Caki2 (cell line): ENCODE measurements around the gene GRK4. TPM values are rescaled to one million over a fixed set of nuclear protein-coding genes. Genes with fewer than 3 reads are reported as not detected.
"Not testable (repeated sequence)": the region's sequence is repeated elsewhere in the genome, so short reads cannot be mapped to it uniquely, and the experiment has no call there.

Source experiments
- DNase-seq: peaks from one replicate; pipeline ENCODE4 v3.0.0-alpha.2; 2015; ENCODE audit warnings: low read depth
- in situ Hi-C: cut with HindIII; loops from 2 replicates; pipeline ENCODE4 v1.10.0; 2016; ENCODE audit warnings: low sequenced_read_pairs, low pct_unique_long_range_greater_than_20kb, mixed read lengths
- total RNA-seq: library from RNA; depleted of rRNA; stranded (reverse); fragments of >200 nt; shearing (Covaris generic); gene quantifications from 2 replicates; pipeline ENCODE4 v1.2.3, GENCODE V29; 2014; ENCODE audit warnings: low replicate concordance

Gene GRK4
- total RNA-seq, 1 experiment from 2014 or later, result 1.3 TPM

- no peak for DNase-seq
- in situ Hi-C loops, result no loop called here
Measured at GRCh38 chr4:3044870-3045819, 81.8 kb downstream of the GRK4 start.

GRCh38 chr4:3046162-3046561, 82.8 kb downstream of the GRK4 start:
- DNase-seq, result no peak
- in situ Hi-C loops, result no loop called here

- no peak for DNase-seq
- in situ Hi-C loops, result no loop called here
Measured at GRCh38 chr4:3046623-3047022, 83.3 kb downstream of the GRK4 start.

DNA sequence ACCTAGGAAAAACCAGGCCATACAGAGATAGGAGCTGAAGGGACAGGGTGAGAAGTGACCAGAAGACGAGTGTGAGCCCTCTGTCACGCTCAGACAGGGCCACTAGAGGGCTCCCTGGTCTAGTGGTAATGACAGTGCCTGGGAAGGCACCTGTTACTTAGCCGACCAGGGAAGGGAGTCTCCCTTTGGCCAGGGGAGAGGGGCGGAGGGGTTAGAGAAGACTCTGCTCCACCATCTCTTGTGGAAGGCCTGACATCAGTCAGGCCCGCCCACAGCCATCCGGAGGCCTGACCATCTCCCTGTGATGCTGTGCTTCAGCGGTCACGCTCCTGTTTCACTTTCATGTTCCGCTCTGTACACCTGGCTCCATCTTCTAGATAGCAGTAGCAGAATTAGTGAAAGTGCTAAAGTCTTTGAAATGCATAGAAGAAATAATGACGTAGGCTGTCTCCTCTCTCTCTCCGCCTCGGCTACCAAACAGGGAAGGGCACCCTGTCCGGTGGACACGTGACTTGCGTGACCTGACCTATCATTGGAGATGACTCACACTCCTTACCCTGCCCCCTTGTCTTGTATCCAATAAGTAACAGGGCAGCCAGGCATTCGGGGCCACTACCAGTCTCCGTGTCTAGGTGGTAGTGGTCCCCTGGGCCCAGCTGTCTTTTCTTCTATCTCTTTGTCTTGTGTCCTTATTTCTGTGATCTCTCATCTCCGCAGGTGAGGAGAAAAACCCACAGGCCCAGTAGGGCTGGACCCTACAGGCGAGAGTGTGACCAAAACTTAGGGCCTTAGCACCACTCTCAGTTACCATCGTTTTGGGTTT, 84.3 kb downstream of the GRK4 start:
- DNase-seq, result peak; percentile 77

DNA sequence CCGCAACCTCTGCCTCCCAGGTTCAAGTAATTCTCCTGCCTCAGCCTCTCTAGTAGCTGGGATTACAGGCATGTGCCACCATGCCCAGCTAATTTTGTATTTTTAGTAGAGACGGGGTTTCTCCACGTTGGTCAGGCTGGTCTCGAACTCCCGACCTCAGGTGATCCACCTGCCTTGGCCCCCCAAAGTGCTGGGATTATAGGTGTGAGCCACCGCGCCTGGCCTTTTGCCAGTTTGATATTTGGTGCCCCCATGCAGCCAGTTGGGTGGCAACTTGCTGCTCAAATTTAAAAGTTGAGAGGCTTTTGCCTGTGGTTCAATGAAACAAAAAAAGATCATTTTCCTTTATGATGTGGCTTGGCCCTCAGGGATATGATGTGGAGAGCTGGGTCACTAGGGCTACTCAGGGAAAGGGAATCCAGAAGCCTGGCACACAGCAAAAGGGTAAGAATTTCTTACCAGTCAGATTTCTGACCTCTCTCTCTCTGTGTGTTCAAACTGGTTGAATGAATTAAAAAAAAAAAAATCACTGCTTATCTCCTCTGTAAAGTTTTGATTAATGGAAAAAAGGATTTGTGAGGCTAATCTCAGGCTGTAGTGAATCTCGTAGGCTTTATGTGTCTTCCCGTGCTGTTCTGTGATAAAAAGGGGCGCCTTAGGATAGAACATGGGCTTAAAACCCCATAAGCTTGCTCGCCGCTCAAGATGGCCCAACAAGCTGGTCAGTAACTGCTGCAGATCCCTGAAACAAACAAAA, 87.9 kb downstream of the GRK4 start:
- DNase-seq, in situ Hi-C loops: not testable (repeated sequence)

More for the DNA sequence above, 84.3 kb downstream of the GRK4 start:
- in situ Hi-C loops, result no loop called here

- in situ Hi-C loops, result no loop called here
- DNase-seq, result no peak
Measured at GRCh38 chr4:3054169-3054759, 90.9 kb downstream of the GRK4 start.

- in situ Hi-C loops, result no loop called here
Measured at GRCh38 chr4:3059943-3060342, 96.6 kb downstream of the GRK4 start.

GRCh38 chr4:3060946-3061345, 97.6 kb downstream of the GRK4 start:
- no peak for DNase-seq
- in situ Hi-C loops, result no loop called here

More at GRCh38 chr4:3059943-3060342, 96.6 kb downstream of the GRK4 start:
- no peak for DNase-seq

- DNase-seq, result no peak
Measured at GRCh38 chr4:3062471-3062870, 99.1 kb downstream of the GRK4 start.

DNA sequence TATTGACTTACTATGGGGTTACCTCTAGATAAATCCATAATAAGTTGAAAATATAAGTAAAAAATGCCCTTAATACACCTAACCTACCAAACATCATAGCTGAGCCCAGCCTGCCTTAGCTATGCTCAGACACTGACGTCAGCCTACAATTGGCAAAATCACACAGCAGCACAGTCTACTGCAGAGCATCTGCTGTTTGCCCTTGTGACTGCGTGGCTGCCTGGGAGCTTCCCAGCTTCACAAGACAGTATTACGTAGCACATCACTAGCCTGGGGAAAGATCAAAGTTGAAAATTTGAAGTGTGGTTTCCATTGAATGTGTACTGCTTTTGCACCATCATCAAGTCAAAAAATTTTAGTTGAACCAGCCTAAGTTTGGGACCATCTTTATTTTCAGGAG, 102.2 kb downstream of the GRK4 start:
- no peak for DNase-seq
- in situ Hi-C loops, result no loop called here

More at GRCh38 chr4:3062471-3062870, 99.1 kb downstream of the GRK4 start:
- in situ Hi-C loops, result no loop called here

GRCh38 chr4:3066836-3067400, 103.5 kb downstream of the GRK4 start:
- in situ Hi-C loops, result no loop called here
- DNase-seq, result no peak

- DNase-seq, result no peak
- in situ Hi-C loops, result no loop called here
Measured at GRCh38 chr4:3067473-3068001, 104.2 kb downstream of the GRK4 start.

GRCh38 chr4:3069661-3070199, 106.4 kb downstream of the GRK4 start:
- DNase-seq, result no peak
- in situ Hi-C loops, result no loop called here

- no peak for DNase-seq
- in situ Hi-C loops, result no loop called here
Measured at GRCh38 chr4:3070709-3071500, 107.5 kb downstream of the GRK4 start.

DNA sequence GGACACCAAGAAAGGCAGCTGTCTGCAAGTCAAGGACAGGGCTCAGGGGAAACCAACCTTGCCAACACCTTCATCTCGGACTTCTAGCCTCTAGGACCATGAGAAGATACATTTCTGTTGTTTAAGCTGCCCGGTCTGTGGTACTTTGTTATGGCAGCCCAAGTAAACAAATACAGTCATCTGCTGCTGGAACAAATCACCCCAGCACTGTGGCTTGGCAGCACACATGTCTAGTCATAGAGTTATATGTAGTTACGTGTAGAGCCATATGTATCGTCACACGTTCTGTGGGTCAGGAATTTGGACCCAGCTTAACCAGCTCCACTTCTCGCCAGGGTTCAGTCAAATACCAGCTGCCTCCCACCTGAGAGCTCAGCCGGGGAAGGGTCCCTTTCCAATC, 108.4 kb downstream of the GRK4 start:
- DNase-seq, result no peak
- in situ Hi-C loops, result no loop called here

GRCh38 chr4:3073158-3074077, 110.0 kb downstream of the GRK4 start:
- in situ Hi-C loops, result no loop called here

More at GRCh38 chr4:3073158-3074077, 110.0 kb downstream of the GRK4 start:
- DNase-seq, result peak; percentile 41
